IPS-20b (cell line): ENCODE data around the gene ARID1B.

Experiments used
- H3K27ac ChIP-seq: one replicate; pipeline ENCODE4 v1.5.1; 2013; ENCODE audit warnings: low read length
- H3K27me3 ChIP-seq: 2 replicates; pipeline ENCODE4 v1.6.1; 2013; ENCODE audit warnings: mild to moderate bottlenecking, low read length, inconsistent platforms; ENCODE audit not compliant: insufficient read depth
- H3K36me3 ChIP-seq: 2 replicates; pipeline ENCODE4 v1.6.1; 2013; ENCODE audit warnings: low read depth, mild to moderate bottlenecking, inconsistent platforms, low read length, moderate library complexity; ENCODE audit not compliant: insufficient read depth
- H3K4me1 ChIP-seq: 2 replicates; pipeline ENCODE4 v1.6.1; 2013; ENCODE audit warnings: mild to moderate bottlenecking, control low read depth, inconsistent platforms, low read length, moderate library complexity; ENCODE audit not compliant: insufficient read depth
- H3K4me3 ChIP-seq: 2 replicates; pipeline ENCODE4 v1.5.1; 2013; ENCODE audit warnings: mild to moderate bottlenecking, low read length, inconsistent platforms
- H3K9ac ChIP-seq: 2 replicates; pipeline ENCODE4 v1.6.1; 2013; ENCODE audit warnings: low read depth, mild to moderate bottlenecking, inconsistent platforms, low read length, moderate library complexity
- H3K9me3 ChIP-seq: 2 replicates; pipeline ENCODE4 v1.6.1; 2013; ENCODE audit warnings: mild to moderate bottlenecking, low read depth, low read length, inconsistent platforms; ENCODE audit not compliant: insufficient read depth

Gene ARID1B

GRCh38 chr6:157200611-157201010 is 423.4 kb downstream of the ARID1B start:
- no peak overlapping the region for H3K4me3 ChIP-seq
- H3K4me1 ChIP-seq = no peaks in the 10 kb centered on the region
- no peaks in the 10 kb centered on the region for H3K27me3 ChIP-seq
- H3K36me3 ChIP-seq = peaks cover 88% of the 10 kb centered on the region
- no peak overlapping the region for H3K27ac ChIP-seq
- H3K9me3 ChIP-seq = no peaks in the 10 kb centered on the region
- no peak overlapping the region for H3K9ac ChIP-seq

- Histone ChIP-seq H3K4me1 (no peaks in the 10 kb centered on the region), H3K9me3 (no peaks in the 10 kb centered on the region), H3K27ac (no peak overlapping the region), H3K27me3 (no peaks in the 10 kb centered on the region), H3K4me3 (no peak overlapping the region), H3K9ac (no peak overlapping the region), H3K36me3 (peaks cover 88% of the 10 kb centered on the region)
Observed at GRCh38 chr6:157201083-157201482, 423.9 kb downstream of the ARID1B start.

- no peaks in the 10 kb centered on the region for H3K27me3 ChIP-seq
- H3K9ac ChIP-seq = no peak overlapping the region
- no peak overlapping the region for H3K4me3 ChIP-seq
- H3K9me3 ChIP-seq = no peaks in the 10 kb centered on the region
- no peaks in the 10 kb centered on the region for H3K4me1 ChIP-seq
- no peak overlapping the region for H3K27ac ChIP-seq
- peaks cover 88% of the 10 kb centered on the region for H3K36me3 ChIP-seq
Observed at GRCh38 chr6:157203312-157203744, 426.1 kb downstream of the ARID1B start.

GRCh38 chr6:157203764-157204163 is 426.6 kb downstream of the ARID1B start:
- H3K36me3 ChIP-seq = peaks cover 85% of the 10 kb centered on the region
- H3K4me1 ChIP-seq = no peaks in the 10 kb centered on the region
- no peaks in the 10 kb centered on the region for H3K27me3 ChIP-seq
- H3K9me3 ChIP-seq = no peaks in the 10 kb centered on the region
- H3K9ac ChIP-seq = no peak overlapping the region
- H3K4me3 ChIP-seq = no peak overlapping the region
- H3K27ac ChIP-seq = no peak overlapping the region

GRCh38 chr6:157205473-157206358 is 428.5 kb downstream of the ARID1B start:
- no peak overlapping the region for H3K9ac ChIP-seq
- H3K36me3 ChIP-seq = peaks cover 70% of the 10 kb centered on the region
- no peaks in the 10 kb centered on the region for H3K4me1 ChIP-seq
- no peak overlapping the region for H3K27ac ChIP-seq
- no peaks in the 10 kb centered on the region for H3K27me3 ChIP-seq
- H3K4me3 ChIP-seq = no peak overlapping the region
- H3K9me3 ChIP-seq = no peaks in the 10 kb centered on the region

GRCh38 chr6:157206359-157206815 is 429.2 kb downstream of the ARID1B start:
- Histone ChIP-seq H3K9ac (no peak overlapping the region), H3K27ac (no peak overlapping the region), H3K4me1 (no peaks in the 10 kb centered on the region), H3K4me3 (no peak overlapping the region), H3K36me3 (peaks cover 63% of the 10 kb centered on the region), H3K27me3 (no peaks in the 10 kb centered on the region), H3K9me3 (no peaks in the 10 kb centered on the region)

GRCh38 chr6:157207521-157208076 is 430.4 kb downstream of the ARID1B start:
- Histone ChIP-seq H3K9me3 (no peaks in the 10 kb centered on the region), H3K36me3 (peaks cover 53% of the 10 kb centered on the region), H3K9ac (no peak overlapping the region), H3K4me1 (no peaks in the 10 kb centered on the region), H3K27me3 (no peaks in the 10 kb centered on the region), H3K27ac (no peak overlapping the region), H3K4me3 (no peak overlapping the region)

GRCh38 chr6:157209865-157210530 is 432.8 kb downstream of the ARID1B start:
- Histone ChIP-seq H3K36me3 (peaks cover 33% of the 10 kb centered on the region), H3K4me3 (no peak overlapping the region), H3K4me1 (no peaks in the 10 kb centered on the region), H3K9me3 (no peaks in the 10 kb centered on the region), H3K27me3 (no peaks in the 10 kb centered on the region), H3K9ac (no peak overlapping the region), H3K27ac (no peak overlapping the region)

- H3K4me3 ChIP-seq = no peak overlapping the region
- H3K36me3 ChIP-seq = peaks cover 25% of the 10 kb centered on the region
- H3K9ac ChIP-seq = no peak overlapping the region
- H3K4me1 ChIP-seq = no peaks in the 10 kb centered on the region
- no peaks in the 10 kb centered on the region for H3K9me3 ChIP-seq
- H3K27me3 ChIP-seq = no peaks in the 10 kb centered on the region
- no peak overlapping the region for H3K27ac ChIP-seq
Observed at GRCh38 chr6:157210954-157211353, 433.8 kb downstream of the ARID1B start.

- Histone ChIP-seq H3K27ac (no peak overlapping the region), H3K36me3 (peaks cover 17% of the 10 kb centered on the region), H3K9ac (no peak overlapping the region), H3K27me3 (no peaks in the 10 kb centered on the region), H3K9me3 (no peaks in the 10 kb centered on the region), H3K4me1 (no peaks in the 10 kb centered on the region), H3K4me3 (no peak overlapping the region)
Observed at GRCh38 chr6:157211603-157212455, 434.7 kb downstream of the ARID1B start.

- peaks cover under 1% of the 10 kb centered on the region for H3K36me3 ChIP-seq
- H3K4me1 ChIP-seq = no peaks in the 10 kb centered on the region
- H3K4me3 ChIP-seq = no peak overlapping the region
- no peak overlapping the region for H3K27ac ChIP-seq
- no peaks in the 10 kb centered on the region for H3K9me3 ChIP-seq
- no peaks in the 10 kb centered on the region for H3K27me3 ChIP-seq
- no peak overlapping the region for H3K9ac ChIP-seq
Observed at GRCh38 chr6:157213426-157213825, 436.2 kb downstream of the ARID1B start.
